CD8-positive, alpha-beta memory T cell (primary cell): ENCODE data around the gene SLC44A5. TPM values are rescaled to one million over a fixed set of nuclear protein-coding genes. Genes with fewer than 3 reads are reported as not detected.
"Not testable (repeated sequence)": the region's sequence is repeated elsewhere in the genome, so short reads cannot be mapped to it uniquely, and the experiment has no call there.

Source experiments
- CTCF ChIA-PET: fragments of 350-600 bp; sonication (Branson Sonifier 250); formaldehyde crosslinking; loops from one replicate; lab custom pipeline; 2021; ENCODE audit warnings: antibody characterized with exemption; lab: Charles Lee
- POLR2A ChIA-PET: fragments of 350-600 bp; sonication (Branson Sonifier 250); formaldehyde crosslinking; loops from one replicate; lab custom pipeline; 2021; ENCODE audit warnings: antibody characterized with exemption; lab: Charles Lee
- DNase-seq, 5 donors: peaks; one replicate each; pipeline versions ENCODE4 v3.0.0 to v3.0.0-alpha.2; 2020 to 2022; ENCODE audit warnings: mixed read lengths in 1 of 5
- H3K27ac ChIP-seq: one replicate; pipeline ENCODE4 v1.7.0; 2013; ENCODE audit warnings: low read depth, mild to moderate bottlenecking, low read length, moderate library complexity
- H3K27me3 ChIP-seq: 2 replicates; pipeline ENCODE4 v1.7.0; 2013; ENCODE audit warnings: low read length, mild to moderate bottlenecking; ENCODE audit not compliant: insufficient read depth, poor library complexity, severe bottlenecking
- H3K36me3 ChIP-seq: 2 replicates; pipeline ENCODE4 v1.7.0; 2013; ENCODE audit warnings: mild to moderate bottlenecking, low read length, moderate library complexity; ENCODE audit not compliant: insufficient read depth
- H3K4me1 ChIP-seq: 2 replicates; pipeline ENCODE4 v1.7.0; 2013; ENCODE audit warnings: mild to moderate bottlenecking, low read length, moderate library complexity; ENCODE audit not compliant: insufficient read depth
- H3K4me3 ChIP-seq: 2 replicates; pipeline ENCODE4 v1.7.0; 2013; ENCODE audit warnings: mild to moderate bottlenecking, low read length
- H3K9me3 ChIP-seq: 2 replicates; pipeline ENCODE4 v1.7.0; 2013; ENCODE audit warnings: mild to moderate bottlenecking, low read length
- H3K27ac Mint-ChIP-seq, 8 donors: one replicate each; pipeline ENCODE4 v1.8.0; 2020 to 2021; ENCODE audit warnings: mixed read lengths in 8 of 8, mild to moderate bottlenecking in 6 of 8, inconsistent platforms in 3 of 8, moderate library complexity in 3 of 8
- H3K27me3 Mint-ChIP-seq, 2 donors: one replicate each; pipeline ENCODE4 v1.8.0; 2020 to 2021; ENCODE audit warnings: mixed read lengths in 2 of 2, mild to moderate bottlenecking in 1 of 2, moderate library complexity in 1 of 2
- H3K36me3 Mint-ChIP-seq, 3 donors: one replicate each; pipeline ENCODE4 v1.8.0; 2020 to 2021; ENCODE audit warnings: mixed read lengths in 3 of 3, inconsistent platforms in 1 of 3, mild to moderate bottlenecking in 1 of 3
- H3K4me1 Mint-ChIP-seq, 3 donors: one replicate each; pipeline ENCODE4 v1.8.0; 2020 to 2021; ENCODE audit warnings: mixed read lengths in 3 of 3, inconsistent platforms in 1 of 3, mild to moderate bottlenecking in 1 of 3
- H3K4me3 Mint-ChIP-seq, 7 donors: one replicate each; pipeline ENCODE4 v1.8.0; 2020 to 2021; ENCODE audit warnings: mixed read lengths in 7 of 7, mild to moderate bottlenecking in 6 of 7, moderate library complexity in 4 of 7, inconsistent platforms in 2 of 7
- H3K9me3 Mint-ChIP-seq, 5 donors: one replicate each; pipeline ENCODE4 v1.8.0; 2020 to 2022; ENCODE audit warnings: mixed read lengths in 5 of 5, mild to moderate bottlenecking in 3 of 5, moderate library complexity in 2 of 5, inconsistent platforms in 1 of 5
- polyA plus RNA-seq: library from polyadenylated mRNA; unstranded; fragments of 300-500 nt; fragmentation: Illumina TruSeq; gene quantifications from one replicate; pipeline ENCODE4 v1.2.3, GENCODE V29; 2021
- total RNA-seq, 2 experiments: library from RNA; stranded (reverse); gene quantifications; one replicate each; pipeline ENCODE4 v1.2.3, GENCODE V29; 2021

SLC44A5 gene
- under 1 TPM; 0.24 to 0.29 TPM for total RNA-seq
- polyA plus RNA-seq = 0.53 TPM

DNA sequence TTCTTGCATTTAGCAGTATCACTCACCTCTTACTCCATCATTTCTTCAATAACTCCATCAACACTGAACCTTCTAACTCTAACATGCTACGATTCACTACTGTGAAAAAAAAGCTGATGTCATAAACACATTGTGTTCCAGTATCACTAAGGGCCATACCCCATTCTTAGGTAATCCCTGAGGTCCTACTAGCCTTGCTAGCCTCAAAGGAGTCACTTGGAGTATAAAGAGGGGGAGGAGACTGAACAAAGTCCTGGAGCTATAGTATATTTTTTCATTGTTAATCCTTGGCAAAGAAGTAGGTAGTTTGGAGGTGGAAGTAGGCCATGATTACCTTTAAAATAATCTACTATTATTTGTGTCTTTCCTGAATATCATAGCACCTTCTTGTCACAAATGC, at the start of gene SLC44A5:
SLC44A5 (minus strand) TSS at position 101 of the 400 bp plus-strand sequence. CDS start 69,667 bp downstream, outside the sequence.
- peaks cover 13% of the 10 kb centered on the region for H3K4me1 ChIP-seq
- no peak within 1 kb of the TSS for H3K4me3 ChIP-seq
- Mint-ChIP-seq H3K36me3 (peaks cover 0 to 1% (median 0%) of the 10 kb centered on the region in 3 donors), H3K4me3 (no peak within 1 kb of the TSS), H3K27me3 (peaks cover 36 to 64% of the 10 kb centered on the region in 2 donors), H3K27ac (no peak within 1 kb of the TSS), H3K9me3 (peaks cover 0 to 4% (median 4%) of the 10 kb centered on the region in 5 donors), H3K4me1 (peaks cover 8 to 14% (median 13%) of the 10 kb centered on the region in 3 donors)
- no peaks in the 10 kb centered on the region for H3K9me3 ChIP-seq
- peaks cover 27% of the 10 kb centered on the region for H3K27me3 ChIP-seq
- ChIA-PET CTCF (no interaction called here), POLR2A (no interaction called here)
- DNase-seq = no peak
- H3K36me3 ChIP-seq = no peaks in the 10 kb centered on the region
- H3K27ac ChIP-seq = no peak within 1 kb of the TSS

DNA sequence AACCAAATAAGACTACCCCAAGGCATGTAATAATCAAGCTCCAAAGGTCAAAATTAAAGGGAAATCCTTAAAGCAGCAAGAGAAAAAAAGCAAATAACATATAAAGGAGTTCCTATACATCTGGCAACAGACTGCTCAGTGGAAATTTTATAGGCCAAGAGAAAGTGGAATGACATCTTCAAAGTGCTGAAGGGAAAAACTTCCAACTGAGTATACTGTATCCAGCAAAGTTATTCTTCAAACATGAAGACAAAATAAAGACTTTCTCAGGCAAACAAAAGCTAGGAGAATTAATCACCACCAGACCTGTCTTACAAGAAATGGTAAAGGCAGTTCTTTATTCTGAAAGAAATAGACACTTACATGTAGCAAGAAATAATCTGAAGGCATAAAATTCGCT, 45.0 kb upstream of the SLC44A5 start:
- POLR2A ChIA-PET = no interaction called here
- H3K4me3 Mint-ChIP-seq = no peak overlapping the region
- CTCF ChIA-PET = no interaction called here

DNA sequence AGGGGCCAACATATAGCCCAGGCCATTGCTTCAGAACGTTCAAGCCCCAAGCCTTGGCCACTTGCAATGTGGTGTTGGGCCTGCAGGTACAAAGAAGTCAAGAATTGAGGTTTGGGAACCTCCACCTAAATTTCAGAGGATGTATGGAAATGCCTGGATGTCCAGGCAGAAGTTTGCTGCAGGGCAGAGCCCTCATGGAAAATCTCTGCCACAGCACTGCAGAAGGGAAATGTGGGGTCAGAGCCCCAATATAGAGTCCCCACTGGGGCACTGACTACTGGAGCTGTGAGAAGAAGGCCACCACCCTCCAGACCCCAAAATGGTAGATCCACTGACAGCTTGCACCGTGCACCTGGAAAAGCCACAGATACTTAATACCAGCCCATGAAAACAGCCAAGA, 36.3 kb upstream of the SLC44A5 start:
- H3K9me3 ChIP-seq, H3K4me3 Mint-ChIP-seq, H3K4me1 Mint-ChIP-seq, H3K36me3 ChIP-seq, H3K27ac ChIP-seq, DNase-seq, H3K4me3 ChIP-seq, H3K27ac Mint-ChIP-seq, H3K36me3 Mint-ChIP-seq, CTCF ChIA-PET, POLR2A ChIA-PET, H3K4me1 ChIP-seq, H3K27me3 ChIP-seq: not testable (repeated sequence)
- H3K27me3 Mint-ChIP-seq = peaks cover 6 to 13% of the 10 kb centered on the region in 2 donors
- peaks cover 0 to 14% (median 5%) of the 10 kb centered on the region in 5 donors for H3K9me3 Mint-ChIP-seq

More for the DNA sequence above, 45.0 kb upstream of the SLC44A5 start:
- peaks cover 13 to 22% (median 18%) of the 10 kb centered on the region in 5 donors for H3K9me3 Mint-ChIP-seq
- H3K27ac ChIP-seq = no peak overlapping the region
- H3K9me3 ChIP-seq = no peaks in the 10 kb centered on the region
- no peaks in the 10 kb centered on the region for H3K36me3 ChIP-seq
- no peaks in the 10 kb centered on the region for H3K4me1 ChIP-seq
- no peak overlapping the region for H3K27ac Mint-ChIP-seq
- no peak for DNase-seq
- H3K27me3 ChIP-seq = no peaks in the 10 kb centered on the region
- H3K36me3 Mint-ChIP-seq = peaks cover 0 to 3% (median 2%) of the 10 kb centered on the region in 3 donors
- peaks cover 15 to 30% of the 10 kb centered on the region in 2 donors for H3K27me3 Mint-ChIP-seq
- H3K4me3 ChIP-seq = no peak overlapping the region
- H3K4me1 Mint-ChIP-seq = no peaks in the 10 kb centered on the region

DNA sequence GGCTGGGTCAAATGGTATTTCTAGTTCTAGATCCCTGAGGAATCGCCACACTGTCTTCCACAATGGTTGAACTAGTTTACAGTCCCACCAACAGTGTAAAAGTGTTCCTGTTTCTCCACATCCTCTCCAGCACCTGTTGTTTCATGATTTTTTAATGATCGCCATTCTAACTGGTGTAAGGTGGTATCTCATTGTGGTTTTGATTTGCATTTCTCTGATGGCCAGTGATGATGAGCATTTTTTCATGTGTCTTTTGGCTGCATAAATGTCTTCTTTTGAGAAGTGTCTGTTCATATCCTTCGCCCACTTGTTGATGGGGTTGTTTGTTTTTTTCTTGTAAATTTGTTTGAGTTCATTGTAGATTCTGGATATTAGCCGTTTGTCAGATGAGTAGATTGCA, 34.2 kb upstream of the SLC44A5 start:
- DNase-seq, H3K36me3 ChIP-seq, H3K36me3 Mint-ChIP-seq, H3K4me3 ChIP-seq, H3K27me3 ChIP-seq, H3K27ac Mint-ChIP-seq, POLR2A ChIA-PET, H3K27me3 Mint-ChIP-seq, H3K9me3 ChIP-seq, H3K4me3 Mint-ChIP-seq, H3K4me1 Mint-ChIP-seq, H3K27ac ChIP-seq, CTCF ChIA-PET, H3K4me1 ChIP-seq: not testable (repeated sequence)
- H3K9me3 Mint-ChIP-seq = peaks cover 0 to 14% (median 5%) of the 10 kb centered on the region in 5 donors

DNA sequence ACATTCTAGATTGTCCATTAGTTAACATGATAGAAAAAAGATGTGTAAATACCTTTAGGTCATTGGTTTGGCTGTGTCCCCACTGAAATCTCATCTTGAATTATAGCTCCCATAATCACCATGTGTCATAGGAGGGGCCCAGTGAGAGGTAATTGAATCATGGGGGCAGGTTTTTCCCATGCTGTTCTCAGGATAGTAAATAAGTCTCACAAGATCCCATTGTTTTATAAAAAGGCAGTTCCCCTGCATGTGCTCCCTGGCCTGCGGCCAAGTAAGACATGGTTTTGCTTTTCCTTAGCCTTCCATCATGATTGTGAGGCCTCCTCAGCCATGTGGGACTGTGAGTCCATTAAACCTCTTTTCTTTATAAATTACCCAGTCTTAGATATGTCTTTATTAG, 32.5 kb upstream of the SLC44A5 start:
- ChIA-PET CTCF (no interaction called here), POLR2A (no interaction called here)
- no peaks in the 10 kb centered on the region for H3K36me3 ChIP-seq
- no peak overlapping the region for H3K4me3 Mint-ChIP-seq
- H3K4me3 ChIP-seq = no peak overlapping the region
- no peak overlapping the region for H3K27ac ChIP-seq
- no peaks in the 10 kb centered on the region for H3K27me3 ChIP-seq
- peaks cover 0 to 4% of the 10 kb centered on the region in 2 donors for H3K27me3 Mint-ChIP-seq
- DNase-seq = no peak
- no peaks in the 10 kb centered on the region for H3K36me3 Mint-ChIP-seq
- H3K4me1 Mint-ChIP-seq = no peaks in the 10 kb centered on the region
- H3K9me3 Mint-ChIP-seq = peaks cover 0 to 14% (median 5%) of the 10 kb centered on the region in 5 donors
- no peaks in the 10 kb centered on the region for H3K9me3 ChIP-seq
- no peak overlapping the region for H3K27ac Mint-ChIP-seq
- no peaks in the 10 kb centered on the region for H3K4me1 ChIP-seq

DNA sequence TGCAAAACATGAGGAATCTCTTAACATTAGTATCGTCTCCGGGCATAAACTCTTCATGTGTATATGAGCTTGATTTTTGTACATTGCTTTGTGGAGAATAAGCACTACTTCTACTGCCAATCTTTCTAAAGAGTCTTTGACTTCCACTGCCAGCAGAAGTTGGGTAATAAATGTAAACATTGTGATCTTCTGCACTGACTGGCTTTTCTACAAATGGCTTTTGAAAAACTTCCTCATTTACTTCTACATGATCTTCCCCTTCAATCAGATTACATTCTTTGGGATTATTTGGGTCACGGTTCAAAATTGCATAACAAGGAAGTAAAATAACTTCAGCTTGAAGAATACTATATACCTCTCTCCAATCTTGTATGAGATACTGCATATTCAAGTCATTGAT, 30.4 kb upstream of the SLC44A5 start:
- Histone ChIP-seq H3K27ac (no peak overlapping the region), H3K27me3 (no peaks in the 10 kb centered on the region), H3K4me1 (no peaks in the 10 kb centered on the region), H3K9me3 (no peaks in the 10 kb centered on the region), H3K36me3 (no peaks in the 10 kb centered on the region), H3K4me3 (no peak overlapping the region)
- no peak for DNase-seq
- Mint-ChIP-seq H3K27me3 (peaks cover 0 to under 1% of the 10 kb centered on the region in 2 donors), H3K27ac (no peak overlapping the region), H3K36me3 (no peaks in the 10 kb centered on the region), H3K9me3 (peaks cover 0 to 9% (median 0%) of the 10 kb centered on the region in 5 donors), H3K4me3 (no peak overlapping the region), H3K4me1 (no peaks in the 10 kb centered on the region)
- CTCF ChIA-PET = no interaction called here
- POLR2A ChIA-PET = no interaction called here

DNA sequence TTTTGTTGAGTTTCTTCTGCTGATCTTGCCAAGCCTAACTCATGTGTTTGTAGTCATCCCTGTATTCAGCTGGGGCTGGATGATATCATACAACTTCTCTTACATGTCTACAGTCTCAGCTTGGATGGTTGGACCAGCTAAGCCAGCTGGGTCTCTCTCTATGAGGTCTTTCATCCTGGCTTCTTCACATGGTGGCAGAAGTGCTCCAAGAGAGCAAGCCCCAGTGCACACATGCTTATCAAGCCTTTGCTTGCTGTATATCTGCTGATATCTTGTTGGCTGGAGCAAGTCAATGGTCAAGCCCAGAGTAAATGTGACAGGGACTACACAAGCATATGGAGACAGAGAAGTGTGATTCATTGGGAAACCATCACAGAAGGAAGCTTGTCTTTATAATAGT, 29.2 kb upstream of the SLC44A5 start:
- ChIA-PET POLR2A (no interaction called here), CTCF (no interaction called here)
- Histone ChIP-seq H3K9me3 (no peaks in the 10 kb centered on the region), H3K36me3 (no peaks in the 10 kb centered on the region), H3K27me3 (no peaks in the 10 kb centered on the region), H3K4me1 (no peaks in the 10 kb centered on the region), H3K4me3 (no peak overlapping the region), H3K27ac (no peak overlapping the region)
- Mint-ChIP-seq H3K9me3 (peaks cover 0 to 3% (median 0%) of the 10 kb centered on the region in 5 donors), H3K4me1 (no peaks in the 10 kb centered on the region), H3K4me3 (no peak overlapping the region), H3K27me3 (peaks cover 0 to 3% of the 10 kb centered on the region in 2 donors), H3K36me3 (no peaks in the 10 kb centered on the region), H3K27ac (no peak overlapping the region)
- no peak for DNase-seq

DNA sequence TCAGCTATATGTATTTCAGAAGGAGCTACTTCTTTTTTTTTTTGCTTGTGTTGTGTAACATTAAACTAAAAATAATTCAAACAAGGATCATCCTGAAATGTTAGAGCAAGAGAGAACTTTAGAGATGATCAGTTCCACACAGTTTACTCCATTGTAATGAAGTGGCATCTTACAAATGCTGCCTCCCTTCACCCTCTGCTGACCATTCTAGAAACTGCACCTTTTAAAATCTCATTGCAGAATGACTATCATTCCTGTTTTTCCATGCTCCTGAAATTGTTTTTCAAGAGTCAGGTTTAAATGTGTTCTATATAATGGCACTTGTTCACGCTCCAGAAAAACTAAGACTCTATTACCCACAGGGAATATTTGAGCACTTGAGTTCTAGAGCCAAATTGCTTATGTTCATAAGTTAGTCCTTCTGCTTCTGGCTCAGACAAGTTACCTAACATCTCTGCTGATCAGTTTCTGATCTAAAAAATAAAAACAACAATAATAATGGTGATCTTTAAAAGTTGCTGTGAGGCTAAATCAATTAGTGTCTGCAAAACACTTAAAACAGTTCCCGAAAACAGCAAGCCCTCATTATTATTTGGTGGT, 21.5 kb upstream of the SLC44A5 start:
- CTCF ChIA-PET = interaction anchor here (1.4 kb wide), 1 partner anchor 367 kb away, joined by 3 read pairs; no protein-coding TSS in a partner anchor
- Mint-ChIP-seq H3K27ac (no peak overlapping the region), H3K27me3 (peaks cover 5 to 26% of the 10 kb centered on the region in 2 donors), H3K36me3 (no peaks in the 10 kb centered on the region), H3K4me3 (no peak overlapping the region), H3K9me3 (no peaks in the 10 kb centered on the region), H3K4me1 (no peaks in the 10 kb centered on the region)
- DNase-seq = no peak
- Histone ChIP-seq H3K4me3 (no peak overlapping the region), H3K4me1 (no peaks in the 10 kb centered on the region), H3K9me3 (no peaks in the 10 kb centered on the region), H3K27ac (no peak overlapping the region), H3K27me3 (no peaks in the 10 kb centered on the region), H3K36me3 (no peaks in the 10 kb centered on the region)
- POLR2A ChIA-PET = no interaction called here
